GM21515 (cell line): ENCODE results near the gene MALRD1.

Experiments used
- ATAC-seq: cut with Tn5 transposase; IDR thresholded peaks from one replicate; pipeline ENCODE4 v1.9.1; 2021; ENCODE audit not compliant: unreplicated experiment

Gene MALRD1

DNA sequence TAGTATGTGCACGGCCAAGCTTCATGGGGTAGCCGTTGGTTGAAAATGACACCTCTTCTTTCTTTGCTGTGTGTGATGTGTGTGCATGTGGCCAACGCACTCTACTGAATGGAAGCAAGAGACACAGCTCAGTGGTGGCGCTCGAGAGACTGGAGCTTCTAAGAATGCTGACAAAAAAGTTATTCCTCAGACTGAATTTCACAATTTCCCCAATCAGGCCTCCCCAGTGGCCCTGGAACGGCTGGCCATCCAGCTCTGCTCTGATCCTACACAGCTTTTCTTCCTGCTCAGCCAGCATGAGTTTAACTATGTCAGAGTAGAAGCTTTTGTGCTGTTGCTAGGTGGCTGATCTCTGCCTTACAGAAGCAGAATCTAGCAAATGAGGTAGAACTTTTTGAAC is 581.0 kb downstream of the MALRD1 start:
- no peak for ATAC-seq

DNA sequence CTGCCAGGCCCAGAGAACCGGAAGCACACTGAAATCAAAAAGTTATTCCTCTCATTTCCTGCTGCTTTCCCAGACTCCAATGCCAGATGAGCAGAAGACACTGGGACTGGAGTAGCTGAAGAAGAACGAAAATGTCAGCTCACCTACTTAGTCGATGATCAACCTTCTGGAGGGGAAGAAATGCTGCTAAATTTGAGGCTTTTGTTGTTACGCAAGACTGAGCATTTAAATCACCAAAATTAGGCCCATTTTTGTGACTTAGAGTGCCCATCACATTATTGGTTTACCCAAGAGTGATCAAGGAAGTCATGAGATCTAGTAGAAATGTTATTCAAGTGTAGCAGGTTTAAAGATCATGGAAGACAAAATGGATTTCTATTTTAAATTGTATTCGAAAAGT is 585.6 kb downstream of the MALRD1 start:
- no peak for ATAC-seq

GRCh38 chr10:19638182-19638895 is 589.7 kb downstream of the MALRD1 start:
- ATAC-seq, result no peak

DNA sequence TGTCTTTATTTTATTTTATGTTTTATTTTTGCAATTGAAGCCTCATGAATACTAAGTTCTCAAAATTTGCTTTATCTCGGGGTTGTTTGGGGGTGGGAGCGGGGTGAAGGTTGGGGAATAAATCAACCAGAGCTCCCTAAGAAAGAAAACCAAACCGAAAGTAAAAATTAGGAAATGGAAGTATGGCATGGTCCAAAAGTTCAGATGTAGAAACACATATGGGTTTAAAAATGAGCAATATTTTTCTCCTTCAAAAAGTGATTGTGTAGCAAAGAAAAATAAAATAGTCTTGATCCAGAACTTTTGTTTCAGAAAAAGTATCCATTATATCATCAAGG is 590.3 kb downstream of the MALRD1 start:
- ATAC-seq, result no peak

DNA sequence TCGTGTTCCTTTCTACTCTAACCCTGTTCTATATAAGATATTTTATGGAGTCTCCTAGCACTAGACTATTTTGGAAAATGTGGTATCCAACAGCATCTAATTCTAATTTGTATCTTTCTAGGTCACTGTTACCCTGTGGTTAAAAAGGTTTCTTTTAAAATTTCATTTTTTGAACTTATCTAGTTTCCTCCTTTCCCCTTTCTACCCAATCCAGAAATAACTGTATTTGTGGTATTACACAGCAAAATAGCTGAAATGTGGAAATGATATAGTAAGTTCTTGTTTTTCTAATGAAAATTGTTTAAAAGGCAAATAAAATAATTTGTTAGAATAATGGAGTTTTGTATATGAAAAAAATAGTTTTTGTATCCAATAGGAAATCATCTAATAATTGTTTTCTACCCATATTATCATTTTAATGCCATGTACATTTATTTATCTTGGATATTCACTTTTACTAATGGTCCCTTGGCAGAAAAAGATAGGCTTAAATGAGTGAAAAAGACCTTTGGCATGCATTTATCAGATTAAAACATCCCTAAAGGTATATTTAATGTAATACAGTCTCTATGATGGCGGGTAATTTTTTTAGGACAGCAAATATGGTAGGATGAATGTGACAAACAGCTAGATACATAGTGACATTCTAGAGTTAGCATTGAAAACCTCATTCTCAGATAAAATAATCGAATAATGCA is 592.1 kb downstream of the MALRD1 start:
- ATAC-seq, result no peak

DNA sequence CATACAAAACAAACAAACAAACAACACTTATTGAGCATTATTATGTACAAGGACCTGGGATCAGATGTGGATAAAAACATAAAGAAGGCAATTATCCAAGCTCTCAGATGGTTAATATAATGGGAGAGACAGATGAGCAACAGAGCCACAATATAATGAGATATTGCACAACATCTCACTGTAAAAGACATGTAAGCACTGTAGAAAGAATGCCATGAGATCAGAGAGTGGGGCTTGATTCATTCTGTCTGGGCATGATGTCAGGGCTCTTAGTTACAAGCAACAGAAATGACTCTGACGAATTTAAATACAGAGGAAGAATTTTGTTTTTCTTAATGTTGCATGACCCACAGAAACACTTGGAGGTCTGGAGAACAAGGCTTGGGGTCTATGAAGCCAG is 602.9 kb downstream of the MALRD1 start:
- no peak for ATAC-seq

GRCh38 chr10:19652750-19653149 is 604.1 kb downstream of the MALRD1 start:
- ATAC-seq, result no peak

GRCh38 chr10:19653931-19654330 is 605.3 kb downstream of the MALRD1 start:
- ATAC-seq, result no peak

- no peak for ATAC-seq
These were observed 606.0 kb downstream of the MALRD1 start for GRCh38 chr10:19654576-19654975.

- no peak for ATAC-seq
These were observed 607.9 kb downstream of the MALRD1 start for GRCh38 chr10:19656420-19657042.

DNA sequence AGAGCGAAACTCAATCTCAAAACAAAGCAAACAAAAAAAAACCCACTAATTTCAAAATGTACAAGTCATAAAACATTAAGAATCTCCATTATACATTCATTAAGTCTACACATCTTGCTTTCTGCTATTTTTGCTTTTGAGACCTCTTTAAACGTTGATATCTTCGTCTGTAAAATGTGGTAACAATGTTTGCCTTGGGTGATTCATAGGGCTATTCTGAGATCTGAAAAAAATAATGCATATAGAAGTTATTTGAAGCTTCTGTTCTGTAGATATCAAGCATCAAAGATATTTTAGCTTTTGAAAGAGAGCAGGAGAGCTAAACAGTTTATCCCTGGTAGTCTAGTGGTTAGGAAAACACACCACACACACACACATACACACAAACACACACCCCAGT is 609.5 kb downstream of the MALRD1 start:
- ATAC-seq, result no peak

DNA sequence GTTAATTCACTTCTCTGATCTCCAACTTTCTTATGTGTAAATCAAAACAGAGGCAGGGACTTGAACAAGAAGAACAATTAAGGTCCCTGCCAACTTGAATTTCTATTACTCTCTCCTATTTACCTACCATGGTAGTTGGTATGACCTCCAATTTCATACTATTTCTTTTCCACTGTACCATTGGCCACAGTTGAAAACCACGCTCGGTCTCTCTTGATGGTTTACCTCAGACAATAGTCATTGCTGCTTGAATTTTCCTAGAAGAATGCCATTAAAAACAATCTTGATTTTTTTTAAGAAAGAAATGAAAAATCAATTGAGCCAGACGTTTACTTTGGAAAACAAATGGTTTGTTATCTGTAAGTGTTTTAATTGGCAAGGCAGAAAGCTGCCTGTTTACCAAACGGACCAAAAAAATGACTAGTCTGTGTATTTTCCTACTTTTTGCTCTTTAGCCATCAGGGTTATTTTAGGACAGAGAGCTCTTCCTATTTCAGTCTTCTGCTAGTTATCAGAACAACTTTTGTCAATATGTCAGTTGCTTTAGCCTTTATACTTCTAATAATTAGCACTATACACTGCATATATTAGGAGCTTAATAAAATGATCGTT is 610.1 kb downstream of the MALRD1 start:
- ATAC-seq, result no peak

DNA sequence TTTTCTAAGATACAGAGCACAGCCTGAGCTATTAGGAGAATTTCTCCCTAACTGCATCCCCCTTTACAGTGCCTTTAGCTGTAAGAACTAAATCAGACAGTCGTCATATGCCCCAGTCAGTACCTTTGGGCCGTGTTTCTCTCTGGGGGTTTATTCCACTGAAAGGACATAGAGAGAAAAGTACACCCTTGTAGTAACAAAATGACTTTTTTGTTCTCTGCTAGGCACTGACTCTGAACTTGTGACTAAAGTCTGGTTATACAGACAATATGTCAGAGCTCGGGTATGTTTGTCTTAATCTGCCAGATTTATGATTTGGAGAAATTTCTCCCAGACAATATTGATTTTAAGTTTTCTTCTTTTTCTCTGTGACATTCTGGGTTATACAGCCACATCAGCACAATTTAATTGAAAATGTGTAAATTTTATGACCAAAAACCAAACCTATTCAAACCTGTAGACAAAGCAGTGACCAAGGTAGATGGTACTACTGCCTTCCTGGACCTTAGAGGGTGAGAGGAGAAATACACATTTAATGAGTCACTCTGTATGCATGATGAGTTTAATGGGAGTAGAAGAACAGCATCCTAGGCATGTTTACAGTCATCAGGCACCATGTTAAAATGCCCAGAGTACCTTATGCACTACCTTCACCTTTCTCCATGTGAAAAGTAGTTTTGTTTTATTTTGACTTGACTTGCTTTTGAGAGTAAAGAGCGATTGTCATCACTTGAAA is 611.5 kb downstream of the MALRD1 start:
- no peak for ATAC-seq

GRCh38 chr10:19663344-19663743 is 614.7 kb downstream of the MALRD1 start:
- no peak for ATAC-seq

- no peak for ATAC-seq
These were observed 619.5 kb downstream of the MALRD1 start for GRCh38 chr10:19668116-19668515.

GRCh38 chr10:19676063-19676462 is 627.5 kb downstream of the MALRD1 start:
- no peak for ATAC-seq

- ATAC-seq, result no peak
These were observed 634.8 kb downstream of the MALRD1 start for GRCh38 chr10:19683356-19683755.

- ATAC-seq, result no peak
These were observed 635.4 kb downstream of the MALRD1 start for GRCh38 chr10:19683960-19684359.

- no peak for ATAC-seq
These were observed 639.7 kb downstream of the MALRD1 start for GRCh38 chr10:19688344-19688743.

GRCh38 chr10:19689231-19689630 is 640.6 kb downstream of the MALRD1 start:
- ATAC-seq, result no peak

DNA sequence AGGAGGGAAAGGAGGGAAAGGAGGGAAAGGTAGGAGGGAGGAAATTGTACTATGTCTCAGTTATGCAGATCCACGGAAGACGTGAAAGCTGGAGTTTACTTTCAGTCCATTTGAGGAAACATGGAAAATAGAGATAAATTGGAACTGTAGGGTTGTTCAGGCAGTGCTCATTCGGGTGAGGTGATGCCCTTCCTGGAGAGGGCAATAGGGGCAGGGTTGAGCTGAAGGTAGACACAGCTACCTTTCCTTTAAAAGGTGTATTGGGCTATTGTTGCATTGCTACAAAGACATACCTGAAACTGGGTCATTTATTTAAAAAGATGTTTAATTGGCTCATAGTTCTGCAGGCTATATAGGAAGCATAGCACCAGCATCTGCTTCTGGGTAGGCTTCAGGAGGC is 650.7 kb downstream of the MALRD1 start:
- no peak for ATAC-seq
